ENCODE results near the gene SLC9A5. TPM values are rescaled to one million over a fixed set of nuclear protein-coding genes. Genes with fewer than 3 reads are reported as not detected.

SLC9A5 gene
- total and polyA plus RNA-seq, 10 of the 15 experiments (the other 5 are each of a cell fraction or from before 2014, with no cell fraction given), result 0.26 to 5.7 (median 1.5) TPM

GRCh38 chr16:67283826-67284555 is 35.2 kb downstream of the SLC9A5 start:
- Histone ChIP-seq H3K4me3 (no peak overlapping the region), H4K20me1 (ENCODE audit: control insufficient read depth, insufficient read depth) (no peaks in the 10 kb centered on the region), H2AFZ (ENCODE audit: control insufficient read depth, low read depth, low read length) (no peak overlapping the region), H3K27me3 (replicated peaks in 1 of 2; ENCODE audit: control insufficient read depth in 2 of 2, insufficient read depth in 2 of 2, low read length in 1 of 2) (no peaks in the 10 kb centered on the region), H3K9ac (ENCODE audit: control insufficient read depth, insufficient read depth, low read length) (no peak overlapping the region), H3K4me1 (ENCODE audit: control insufficient read depth, insufficient read depth, low read length) (no peaks in the 10 kb centered on the region), H3K27ac (ENCODE audit: control insufficient read depth, insufficient read depth) (no peak overlapping the region), H3K36me3 (ENCODE audit: control insufficient read depth in 2 of 2, insufficient read depth in 2 of 2, low read length in 1 of 2) (no peaks in the 10 kb centered on the region), H3K79me2 (ENCODE audit: control insufficient read depth, insufficient read depth, low read length) (no peaks in the 10 kb centered on the region), H3K9me3 (replicated peaks; ENCODE audit: control insufficient read depth, insufficient read depth, low read length) (no peaks in the 10 kb centered on the region), H3K4me2 (ENCODE audit: control insufficient read depth, insufficient read depth) (no peak overlapping the region)
- SMC1A ChIA-PET (ENCODE audit: uncharacterized antibody, unreplicated experiment), result interaction anchor here (0.9 kb wide), 1 partner anchor 55 kb away, joined by 3 read pairs; no protein-coding TSS in a partner anchor
- FAIRE-seq, result no peak
- intact Hi-C loops (cut with micrococcal nuclease; ENCODE audit: unreplicated experiment), result no loop called here
- DNase-seq (ENCODE audit: low read depth, low spot score), result no peak
- POLR2A ChIA-PET, result no interaction called here
- RAD21 ChIA-PET (ENCODE audit: unreplicated experiment), result interaction anchor here (0.9 kb wide), 1 partner anchor 55 kb away, joined by 3 read pairs; no protein-coding TSS in a partner anchor
- BruUV-seq (replicated peaks), result no TSS peak
- WGBS (ENCODE audit: insufficient coverage, insufficient replicate concordance, low lambda C conversion rate, missing lambda C conversion rate), result 39% methylated on average over 21 of the region's 21 CpGs
- CTCF ChIA-PET, result interaction anchor here (0.6 to 2.0 kb wide), 8 partner anchors 18 to 86 kb away, joined by 3 to 11 read pairs (median 4); no protein-coding TSS in a partner anchor
- in situ Hi-C loops (cut with MboI), result no loop called here
- TF ChIP-seq MTA2 (IDR thresholded peaks at IDR 0.05; ENCODE audit: low read depth) (no peak), KAT2A (conservative IDR thresholded peaks at IDR 0.05; ENCODE audit: control insufficient read depth, low read depth, low read length) (no peak), MEF2A (IDR thresholded peaks at IDR 0.05; ENCODE audit: insufficient read depth, low read depth, low read length) (no peak), ZNF217 (IDR thresholded peaks at IDR 0.05) (no peak), SMARCA5 (IDR thresholded peaks at IDR 0.05) (no peak), CHD1 (IDR thresholded peaks at IDR 0.05; ENCODE audit: low read depth, low read length) (no peak), ZNF384 (IDR thresholded peaks at IDR 0.05; ENCODE audit: borderline replicate concordance, low read depth, low read length) (no peak), PRDM15 (CRISPR knock-in tag; IDR thresholded peaks at IDR 0.05) (no peak), ATF7 (IDR thresholded peaks at IDR 0.05; ENCODE audit: low read depth) (no peak), PML (IDR thresholded peaks at IDR 0.05; ENCODE audit: low read length) (no peak)
- ATAC-seq, result no peak
